Stimulated activated CD4-positive, alpha-beta T cell treated with anti-CD3 and anti-CD28 coated beads, Interleukin-1b, Interleukin-23, amount 100 ng/mL, for 24 hours (primary cell): ENCODE data around the gene GJD3.
A peak's percentile ranks its signal among the peaks of the same experiment; 100 is the strongest.

Source experiments
- DNase-seq, 4 experiments: peaks; one replicate each; pipeline ENCODE4 v3.0.0-alpha.2; 2020; ENCODE audit warnings: low read depth in 4 of 4, low spot score in 1 of 4

The GJD3 gene

DNA sequence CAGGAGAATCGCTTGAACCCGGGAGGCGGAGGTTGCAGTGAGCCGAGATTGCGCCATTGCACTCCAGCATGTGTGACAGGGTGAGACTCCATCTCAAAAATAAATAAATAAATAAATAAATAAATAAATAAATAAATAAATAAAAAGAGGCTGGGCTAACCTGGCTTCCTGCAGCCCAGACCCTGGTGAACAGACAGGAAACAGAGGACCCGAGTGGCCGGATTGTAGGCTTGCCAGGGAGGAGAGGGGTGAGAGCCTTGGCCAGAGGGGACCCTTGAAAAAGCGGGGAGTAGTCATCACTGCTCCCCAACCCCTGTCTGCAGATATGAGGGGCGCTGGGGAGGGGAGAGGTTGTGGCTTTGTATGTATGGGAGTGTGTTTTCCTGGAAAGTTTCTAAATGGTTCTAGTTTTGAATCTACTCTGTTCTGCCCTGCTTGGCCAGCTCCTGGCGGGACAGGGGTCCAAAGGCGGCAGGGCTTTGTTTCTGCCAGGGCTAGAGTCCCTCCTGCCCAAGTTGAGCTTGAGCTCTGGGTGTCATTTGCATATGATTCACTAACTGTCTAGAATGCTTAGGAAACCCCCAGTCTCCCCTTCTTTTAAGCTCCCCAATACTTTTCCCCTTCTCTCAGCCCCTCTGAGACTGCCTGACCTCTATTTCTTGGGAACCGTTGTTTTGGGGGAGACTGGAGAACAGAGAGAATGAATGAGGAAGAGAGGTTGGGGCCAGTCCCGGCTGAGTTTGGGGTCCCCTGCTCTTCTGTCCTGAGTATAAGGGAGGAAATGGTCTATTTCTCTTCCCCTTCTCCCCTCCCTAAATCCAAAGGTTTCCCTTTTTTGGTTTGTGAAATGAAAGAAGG is 39.2 kb downstream of the GJD3 start:
- DNase-seq: no peak

DNA sequence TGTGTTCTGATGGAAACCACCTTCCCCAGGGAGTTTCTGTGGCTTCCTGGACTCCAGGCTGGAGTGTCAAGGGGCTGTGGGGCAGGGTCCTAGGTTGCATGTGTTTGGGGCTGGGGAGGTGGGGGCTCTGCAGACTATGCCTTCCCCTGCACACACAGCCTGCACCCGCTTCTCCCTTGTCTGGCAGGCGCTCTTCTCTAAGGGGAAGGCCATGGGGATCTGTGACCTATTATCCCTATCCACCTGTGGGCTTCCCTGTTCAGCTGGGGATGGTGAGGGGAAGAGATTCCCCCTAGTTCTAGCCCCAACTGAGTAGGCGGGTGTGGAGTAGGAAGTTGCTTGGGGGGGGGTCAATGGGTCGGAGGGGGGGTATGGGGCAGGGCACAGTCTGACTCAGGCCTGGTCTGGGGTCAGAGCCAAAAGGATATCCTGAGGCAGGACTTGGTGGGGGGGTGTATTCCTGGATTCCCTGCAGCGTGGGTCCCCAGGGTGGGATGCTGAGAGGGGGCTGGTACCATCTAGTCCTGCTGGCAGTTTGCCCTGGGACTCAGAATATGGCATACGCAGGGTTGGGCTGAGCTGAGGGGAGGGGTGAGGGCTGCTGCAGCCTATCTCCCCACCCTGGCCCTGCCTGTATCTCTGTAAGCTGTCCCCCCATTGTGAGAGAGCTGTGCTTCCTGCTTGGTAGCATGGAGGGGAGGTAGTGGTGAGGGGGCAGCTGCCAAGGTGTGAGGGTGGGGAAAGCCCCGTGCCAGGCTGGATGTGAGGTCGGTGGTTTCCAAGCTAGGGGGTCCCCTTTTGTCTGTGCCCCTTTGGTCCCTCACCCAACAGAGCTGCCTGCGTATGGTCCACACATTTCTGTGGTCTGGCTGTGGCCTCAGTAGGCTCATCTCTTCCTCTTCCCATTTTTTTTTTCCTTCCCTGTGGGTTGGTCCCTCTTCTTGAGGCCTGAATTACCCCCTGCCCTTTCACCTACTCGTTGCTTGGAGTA is 40.9 kb downstream of the GJD3 start:
- DNase-seq: no peak

DNA sequence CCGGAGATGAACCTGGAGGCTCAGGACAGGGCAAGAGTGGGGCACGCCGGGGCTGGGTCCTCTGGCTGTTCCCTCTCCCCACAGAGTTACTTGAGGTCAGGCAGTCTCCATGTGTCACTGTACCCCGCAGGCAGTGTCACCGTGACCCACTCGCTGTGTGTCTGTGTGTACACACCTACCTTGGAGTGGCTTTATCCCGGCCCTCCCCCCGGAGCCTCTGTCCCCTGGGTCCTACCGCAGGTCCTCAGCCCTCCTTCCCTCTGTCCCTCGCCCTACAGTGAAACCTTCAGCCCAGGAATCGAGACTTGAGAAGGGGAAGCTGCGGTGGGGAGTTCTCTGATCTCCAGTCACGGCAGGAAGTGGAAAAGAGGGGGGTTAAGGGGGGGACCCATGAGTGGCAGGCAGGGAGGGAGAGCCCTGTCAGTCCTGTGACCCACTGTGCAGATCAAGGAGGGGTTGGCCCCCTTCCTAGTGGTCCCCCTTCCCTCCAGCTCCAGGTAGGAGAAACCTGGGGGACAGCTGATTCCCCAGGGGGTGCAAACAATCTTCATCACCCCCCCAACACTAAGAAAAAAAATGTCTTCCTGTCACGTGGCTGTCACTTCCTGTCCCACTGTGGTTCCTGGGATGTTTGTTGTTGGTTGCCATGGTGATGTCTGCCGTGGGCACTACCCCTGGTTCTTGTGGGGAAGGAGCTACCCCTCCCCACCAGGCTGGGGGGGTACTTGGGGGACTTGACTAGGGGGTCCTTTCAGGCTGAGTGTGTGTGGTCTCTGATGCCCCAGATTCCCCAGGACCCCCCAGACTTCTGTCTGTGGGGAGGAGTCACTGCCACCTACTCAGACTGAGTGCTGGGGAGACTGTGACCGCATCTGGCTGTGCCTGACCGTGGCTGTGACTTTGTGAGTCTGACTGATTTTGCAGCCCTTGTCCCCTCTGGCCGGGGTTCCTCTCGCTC is 41.9 kb downstream of the GJD3 start:
- DNase-seq: peak in 3 of 4 experiments; percentile 45 to 69 (median 58)

DNA sequence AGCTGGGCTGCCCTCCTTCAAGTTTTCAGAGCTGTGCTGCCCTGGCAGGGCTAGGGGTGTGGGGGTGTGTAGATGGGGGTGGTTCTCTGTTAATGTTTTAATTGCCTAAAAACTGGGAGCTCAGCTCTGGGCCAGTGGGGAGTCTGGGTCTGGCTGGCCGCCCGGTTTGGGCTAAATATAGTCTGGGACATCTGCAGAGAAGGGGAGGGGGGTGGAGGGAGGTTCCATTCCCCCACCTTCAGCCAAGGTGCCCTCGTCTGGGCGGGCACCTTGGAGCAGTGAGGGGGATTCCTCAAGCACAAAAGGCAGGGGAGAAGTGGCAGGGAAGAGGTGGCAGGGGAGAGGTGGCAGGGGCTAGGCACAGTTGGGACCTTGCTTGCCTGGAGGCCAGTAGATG is 42.6 kb downstream of the GJD3 start:
- no peak for DNase-seq

DNA sequence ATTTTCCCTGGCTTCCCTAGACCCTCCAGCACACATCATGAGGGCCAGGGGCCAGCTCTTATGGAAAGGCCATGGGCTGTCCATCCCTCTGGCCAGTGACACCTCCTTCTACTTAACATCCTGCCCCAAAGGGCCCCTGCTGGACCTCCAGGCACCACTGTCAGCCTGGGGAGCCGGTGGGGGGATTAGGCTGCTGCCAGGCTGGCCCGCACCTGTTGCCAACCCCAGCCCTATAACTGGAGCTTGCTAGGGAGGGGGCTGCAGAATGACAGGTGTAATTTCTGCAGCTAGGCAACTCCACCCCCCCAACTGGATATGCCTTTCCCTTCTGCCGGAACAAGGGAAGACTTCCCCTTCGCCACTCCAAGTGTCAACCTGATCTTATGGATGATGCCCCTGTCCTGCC is 43.0 kb downstream of the GJD3 start:
- no peak for DNase-seq

DNA sequence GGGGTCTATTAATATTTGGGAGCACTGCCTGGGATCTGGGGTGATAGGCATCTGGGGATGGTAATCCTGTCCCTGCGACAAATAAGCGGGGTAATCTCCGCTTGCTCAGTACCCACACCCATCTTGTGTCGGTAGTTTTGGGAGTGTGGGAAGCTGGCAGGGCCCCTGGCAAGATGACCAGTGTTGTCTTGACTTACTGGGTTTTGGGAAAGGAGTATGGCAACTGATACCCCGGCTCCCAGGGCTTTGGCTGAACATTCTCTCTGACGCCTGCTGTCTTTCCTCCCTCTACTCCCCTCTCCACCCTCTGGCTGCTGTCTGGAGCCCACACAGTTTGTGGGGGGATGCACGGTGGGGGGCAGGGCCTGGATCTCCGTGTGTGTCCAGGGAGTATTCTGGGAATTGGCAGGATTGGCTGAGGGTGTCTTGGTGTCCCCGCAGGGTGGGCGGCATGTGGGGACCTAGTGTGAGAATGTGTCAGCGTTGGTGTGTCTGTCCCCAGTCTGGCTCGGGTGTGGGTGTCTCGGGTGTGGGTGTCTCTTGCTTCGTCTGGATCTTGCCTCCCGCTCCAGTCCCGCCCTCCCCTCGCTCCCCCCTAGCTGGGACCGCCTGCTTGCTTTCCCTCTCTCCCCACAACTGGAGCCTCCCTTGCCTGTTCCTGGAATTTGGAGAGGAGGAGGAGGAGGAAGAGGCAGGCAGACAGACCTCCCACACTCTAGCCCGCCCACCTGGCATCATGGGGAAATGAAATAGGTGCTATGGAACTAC is 43.6 kb downstream of the GJD3 start:
- no peak for DNase-seq

DNA sequence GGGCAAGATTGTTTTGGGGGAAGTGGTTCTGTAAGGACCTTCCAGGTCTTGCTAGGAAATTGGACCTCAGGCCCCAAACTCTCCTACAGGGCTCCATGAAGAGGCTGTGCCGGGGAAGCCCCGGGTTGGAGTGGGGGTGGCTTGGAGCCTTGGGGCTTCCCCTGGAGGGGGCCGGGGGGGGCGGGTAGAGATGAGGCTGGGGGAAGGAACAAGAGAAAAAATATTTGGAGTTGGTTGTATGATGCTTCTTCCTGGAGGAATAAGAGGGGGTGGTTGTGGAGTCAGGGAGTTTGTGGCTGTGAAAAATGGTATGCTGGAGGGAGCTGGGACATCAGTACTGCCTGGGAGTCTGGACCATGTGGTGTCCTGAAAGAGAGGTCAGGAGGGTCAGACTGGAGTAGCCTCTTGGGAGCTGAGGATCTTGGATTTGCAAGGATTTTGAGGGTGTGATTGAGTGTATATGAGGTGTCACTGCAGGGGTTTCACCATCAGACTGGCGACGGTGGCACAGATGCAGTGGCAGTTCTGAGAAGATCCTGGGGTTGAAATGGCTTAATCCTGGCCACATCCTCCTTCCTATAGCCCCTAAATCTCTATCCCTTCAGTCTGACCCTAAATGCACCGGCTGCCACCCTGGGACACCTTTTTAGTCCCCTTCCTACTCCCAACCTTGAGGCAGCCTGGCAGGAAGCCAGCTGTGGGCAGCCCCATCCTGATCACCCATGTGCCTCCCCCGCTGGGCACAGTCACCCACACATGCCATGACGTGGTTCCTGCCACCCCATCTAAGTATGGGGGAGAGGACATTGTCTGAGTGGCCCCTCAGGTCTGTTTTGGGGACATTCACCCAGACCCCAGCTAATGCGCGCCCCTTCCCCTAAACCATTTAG is 44.6 kb downstream of the GJD3 start:
- peak in 1 of 4 experiments; percentile 62 for DNase-seq

DNA sequence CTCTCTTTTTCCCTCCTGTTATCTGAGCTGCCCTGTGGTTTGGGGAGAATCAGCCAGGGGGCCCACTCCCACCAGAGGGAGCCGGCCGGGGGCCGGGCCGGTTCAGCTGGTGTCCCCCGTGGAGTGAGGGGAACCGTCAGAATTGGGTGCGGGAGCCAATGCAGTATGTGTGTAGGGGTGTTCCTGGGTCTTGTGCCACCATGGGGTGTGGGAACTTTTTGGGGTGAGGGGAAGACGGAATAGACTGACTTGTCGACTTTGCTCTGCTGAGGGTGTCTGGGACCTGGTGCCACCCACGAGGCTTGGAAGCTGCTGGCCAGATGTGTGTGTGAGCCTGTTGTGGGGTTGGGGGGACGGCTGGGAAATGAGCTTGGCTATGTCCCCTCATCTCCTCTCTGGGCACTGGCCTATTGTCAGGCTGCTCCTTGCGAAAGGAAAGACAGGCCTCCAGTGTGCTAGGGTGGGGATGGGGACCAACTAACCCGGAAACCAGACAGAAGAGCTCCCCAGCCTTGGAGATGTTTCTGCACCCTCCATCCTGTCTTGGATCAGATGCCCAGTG is 45.6 kb downstream of the GJD3 start:
- DNase-seq: no peak

DNA sequence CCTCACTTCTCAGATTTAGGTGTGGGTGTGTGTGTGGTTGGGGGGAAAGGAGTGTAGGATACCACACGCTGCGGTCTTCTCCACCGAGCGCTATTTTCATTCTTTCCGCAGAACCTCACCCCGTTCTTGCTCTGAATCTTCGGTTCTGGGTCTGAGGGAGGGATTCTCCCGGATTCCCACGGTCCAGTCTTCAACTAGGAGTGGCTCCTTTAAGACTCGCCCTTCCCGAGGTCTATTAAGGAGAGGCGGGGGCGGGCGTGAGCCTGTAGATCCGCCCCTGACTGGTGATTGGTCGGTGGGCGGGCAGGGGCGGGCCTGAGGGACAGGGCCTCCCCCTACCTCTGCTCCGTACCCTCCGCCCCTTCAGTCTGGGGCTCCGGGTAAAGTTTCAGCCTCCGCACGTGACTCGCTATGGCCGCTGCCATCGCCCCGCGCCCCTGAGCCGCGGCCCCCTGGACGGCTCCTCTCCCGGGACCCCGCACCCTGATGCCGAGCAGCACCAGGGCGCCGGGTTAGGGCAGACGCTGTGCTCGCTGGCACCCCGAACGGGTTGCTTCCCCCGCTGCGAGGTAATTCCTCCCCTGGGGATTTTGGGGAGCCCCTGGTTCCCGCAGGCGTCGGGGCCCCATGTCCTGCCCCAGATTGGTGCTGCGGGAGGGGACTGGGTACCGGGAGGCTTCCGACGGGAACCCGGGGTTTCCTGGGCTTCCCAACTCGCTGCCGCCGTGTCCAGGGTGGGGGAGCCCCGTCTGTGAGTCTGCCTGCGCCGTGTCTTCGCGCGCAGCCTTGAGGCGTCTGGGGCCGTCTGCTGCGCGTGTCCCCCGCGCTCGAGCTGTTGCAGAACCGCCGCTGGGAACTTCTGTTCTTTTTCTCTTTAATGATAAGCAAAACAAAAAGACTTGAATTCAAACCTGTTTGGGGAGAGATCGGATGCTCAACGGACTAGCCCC is 46.4 kb downstream of the GJD3 start:
- peak; percentile 74 to 92 (median 82) for DNase-seq

DNA sequence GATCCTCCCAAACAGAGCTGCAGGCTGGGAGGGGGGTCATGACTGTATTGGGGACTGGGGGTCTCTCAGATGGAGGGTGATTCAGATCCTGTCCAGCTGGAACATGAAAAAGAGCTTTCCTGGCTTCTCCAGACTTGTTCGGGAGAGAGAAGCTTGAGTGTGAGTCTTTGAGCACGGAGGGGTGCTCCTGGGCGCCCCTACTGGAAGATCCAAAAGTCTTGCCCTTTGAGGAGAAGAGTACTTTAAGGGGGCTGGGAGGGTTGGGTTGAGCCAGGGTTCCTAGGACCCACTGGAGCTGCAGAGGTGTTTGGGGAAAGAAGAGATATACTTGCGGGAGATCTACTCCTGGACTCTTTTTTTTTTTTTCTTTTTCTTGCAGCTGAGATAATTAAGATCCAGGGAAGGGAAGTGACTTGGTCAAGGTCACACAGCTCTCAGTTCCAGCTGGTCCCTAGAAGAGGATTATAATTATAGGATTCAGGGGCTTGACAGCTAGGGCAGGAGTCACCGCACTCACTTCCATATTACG is 47.1 kb downstream of the GJD3 start:
- no peak for DNase-seq

DNA sequence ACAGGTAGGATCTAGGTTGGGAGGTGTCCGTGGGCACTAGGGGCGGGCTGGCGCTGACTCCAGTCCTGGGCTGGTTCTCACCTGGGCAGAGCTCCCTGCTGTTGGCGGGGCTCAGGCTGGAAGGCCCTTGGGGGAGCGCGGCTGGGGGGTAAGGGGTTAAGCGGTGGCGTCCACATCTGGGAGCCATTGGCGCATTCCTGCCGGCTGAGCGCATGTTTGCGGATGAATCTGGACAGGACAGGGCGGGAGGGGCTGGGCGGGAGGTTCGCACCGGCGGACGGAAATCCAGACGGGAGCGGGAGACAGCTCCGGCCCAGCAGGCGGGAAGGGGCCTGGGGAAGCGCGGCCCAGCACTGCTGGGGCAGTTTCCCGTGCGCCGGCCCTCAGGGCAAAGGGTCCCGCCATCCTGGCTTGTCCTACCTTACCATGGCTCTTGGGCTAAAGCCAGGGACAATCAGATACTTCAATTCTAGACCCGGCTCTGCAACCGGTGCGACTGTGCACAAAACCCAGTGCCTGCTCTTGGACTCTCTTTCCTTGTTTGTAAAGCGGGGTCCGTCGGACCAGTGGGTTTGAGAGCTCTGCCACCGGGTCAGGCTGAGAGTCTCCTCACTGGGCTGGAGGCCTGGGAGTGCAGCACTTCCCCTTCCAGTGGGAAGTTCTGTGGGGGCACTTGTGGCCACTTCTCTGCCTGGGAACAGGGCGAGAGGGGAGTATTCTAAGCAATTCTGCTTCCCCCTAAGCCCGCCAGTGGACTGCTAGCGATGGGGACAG is 47.8 kb downstream of the GJD3 start:
- no peak for DNase-seq

DNA sequence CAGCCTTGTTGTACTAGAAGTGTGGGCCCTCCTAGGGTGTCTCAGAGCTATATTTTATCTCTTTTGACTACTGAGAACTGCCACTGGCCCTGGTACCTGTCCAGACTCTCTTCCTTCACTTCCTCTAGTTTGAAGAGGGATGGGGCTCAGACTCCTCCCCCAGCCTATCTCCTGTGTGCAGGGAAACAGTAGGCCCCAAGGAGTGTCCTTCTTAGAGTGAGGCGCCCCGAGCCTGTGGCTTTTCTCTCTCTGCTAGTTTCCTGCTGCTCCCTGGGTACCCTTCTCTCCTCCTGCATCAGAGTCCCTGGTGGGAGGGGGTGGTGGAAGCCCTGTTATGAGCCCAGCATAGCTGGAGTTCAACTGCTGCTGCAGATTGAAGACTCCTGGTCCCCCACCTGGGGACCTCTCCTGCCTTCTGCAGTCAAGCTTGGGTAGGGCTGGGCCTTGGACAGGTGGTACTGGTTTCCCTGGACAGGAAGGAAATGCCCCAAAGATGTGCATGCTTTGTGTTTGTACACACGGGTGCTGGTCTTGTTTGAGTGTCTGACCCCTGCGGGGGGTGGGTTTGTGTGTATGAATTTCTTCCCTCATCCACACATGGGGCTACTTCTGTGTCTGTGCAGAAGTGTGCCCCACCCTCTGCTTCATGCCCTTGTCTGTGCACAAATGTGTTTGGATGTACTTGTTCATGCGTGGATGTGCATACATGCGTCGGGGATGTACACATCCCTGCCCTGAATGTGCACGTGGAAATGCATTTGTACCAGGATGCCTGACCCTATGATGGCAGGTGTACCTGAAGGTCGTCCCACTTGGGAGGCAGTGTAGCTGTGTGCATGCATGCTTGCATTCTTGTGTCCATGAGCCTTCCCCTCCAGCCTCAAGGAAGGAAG is 48.6 kb downstream of the GJD3 start:
- DNase-seq: no peak

DNA sequence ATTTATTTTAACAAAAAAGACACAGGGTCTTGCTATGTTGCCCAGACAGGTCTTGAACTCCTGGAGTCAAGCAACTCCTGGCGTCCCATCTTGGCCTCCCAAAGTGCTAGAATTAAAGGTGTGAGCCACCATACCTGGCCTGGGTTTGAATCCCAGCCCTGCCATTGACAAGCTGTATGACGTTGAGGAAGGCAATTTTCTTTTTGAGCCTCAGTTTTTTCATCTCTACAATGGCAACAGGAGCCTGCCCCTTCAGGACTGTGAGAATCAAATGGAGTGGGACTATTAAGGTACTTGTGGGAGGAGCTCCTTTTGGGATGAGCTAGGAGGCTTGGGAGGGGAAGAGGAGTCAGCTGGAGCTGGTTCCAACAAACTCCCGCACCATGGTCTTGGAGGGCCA is 49.3 kb downstream of the GJD3 start:
- DNase-seq: no peak

DNA sequence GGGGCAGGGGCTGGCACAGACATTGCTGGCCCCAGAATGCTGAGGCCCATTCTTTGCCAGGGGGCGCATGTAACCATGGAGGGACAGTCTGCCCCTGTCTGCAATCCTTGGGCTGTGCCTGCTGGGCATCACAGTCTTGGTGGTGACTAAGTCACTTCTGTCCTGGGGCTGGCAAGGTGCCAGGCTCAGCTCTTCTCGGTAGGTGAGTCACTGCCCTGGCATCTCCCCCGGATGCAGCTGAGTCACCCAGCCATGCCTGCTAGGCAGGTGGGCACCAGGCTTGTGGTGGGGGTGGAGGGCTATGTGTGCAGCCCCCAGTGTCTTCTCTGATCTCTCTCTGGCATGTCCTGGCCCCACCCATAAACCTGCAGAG is 50.0 kb downstream of the GJD3 start:
- peak; percentile 68 to 75 (median 70) for DNase-seq
